HepG2 (cell line): Measurements from ENCODE around the gene MICA.
"Not testable (repeated sequence)": the region's sequence is repeated elsewhere in the genome, so short reads cannot be mapped to it uniquely, and the experiment has no call there.

Experiments used
- JUND ChIP-seq: sonication (generic); formaldehyde crosslinking; IDR thresholded peaks from 2 replicates; pipeline ENCODE4 v1.8.0; 2022; ENCODE audit warnings: mild to moderate bottlenecking, missing genetic modification reagents
- SMARCE1 ChIP-seq: fragments of 450-650 bp; IDR thresholded peaks from 2 replicates; pipeline ENCODE4 v1.6.1; 2017; ENCODE audit warnings: borderline replicate concordance

DNA sequence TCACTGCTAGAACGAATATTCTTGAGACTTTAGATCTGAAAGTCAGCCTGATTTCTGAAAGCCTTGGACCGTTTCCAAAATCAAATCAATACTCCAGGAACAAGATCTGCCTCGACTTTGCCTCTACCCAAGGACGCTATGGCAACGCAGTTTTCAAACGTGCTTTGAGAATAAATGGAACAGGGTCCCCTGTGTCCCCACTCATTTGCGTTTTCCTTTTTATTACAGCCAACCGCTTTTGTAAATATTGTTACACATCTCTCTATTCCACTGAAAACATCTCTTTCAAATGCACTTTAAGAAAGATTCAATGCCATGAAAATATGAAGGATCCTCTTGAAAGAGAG, 6.3 kb upstream of the MICA start:
- TF ChIP-seq JUND, SMARCE1: not testable (repeated sequence)
